ENCODE measurements around the gene GOLIM4.
"Not testable (repeated sequence)": the region's sequence is repeated elsewhere in the genome, so short reads cannot be mapped to it uniquely, and the experiment has no call there.

The GOLIM4 gene, protein sequence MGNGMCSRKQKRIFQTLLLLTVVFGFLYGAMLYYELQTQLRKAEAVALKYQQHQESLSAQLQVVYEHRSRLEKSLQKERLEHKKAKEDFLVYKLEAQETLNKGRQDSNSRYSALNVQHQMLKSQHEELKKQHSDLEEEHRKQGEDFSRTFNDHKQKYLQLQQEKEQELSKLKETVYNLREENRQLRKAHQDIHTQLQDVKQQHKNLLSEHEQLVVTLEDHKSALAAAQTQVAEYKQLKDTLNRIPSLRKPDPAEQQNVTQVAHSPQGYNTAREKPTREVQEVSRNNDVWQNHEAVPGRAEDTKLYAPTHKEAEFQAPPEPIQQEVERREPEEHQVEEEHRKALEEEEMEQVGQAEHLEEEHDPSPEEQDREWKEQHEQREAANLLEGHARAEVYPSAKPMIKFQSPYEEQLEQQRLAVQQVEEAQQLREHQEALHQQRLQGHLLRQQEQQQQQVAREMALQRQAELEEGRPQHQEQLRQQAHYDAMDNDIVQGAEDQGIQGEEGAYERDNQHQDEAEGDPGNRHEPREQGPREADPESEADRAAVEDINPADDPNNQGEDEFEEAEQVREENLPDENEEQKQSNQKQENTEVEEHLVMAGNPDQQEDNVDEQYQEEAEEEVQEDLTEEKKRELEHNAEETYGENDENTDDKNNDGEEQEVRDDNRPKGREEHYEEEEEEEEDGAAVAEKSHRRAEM

DNA sequence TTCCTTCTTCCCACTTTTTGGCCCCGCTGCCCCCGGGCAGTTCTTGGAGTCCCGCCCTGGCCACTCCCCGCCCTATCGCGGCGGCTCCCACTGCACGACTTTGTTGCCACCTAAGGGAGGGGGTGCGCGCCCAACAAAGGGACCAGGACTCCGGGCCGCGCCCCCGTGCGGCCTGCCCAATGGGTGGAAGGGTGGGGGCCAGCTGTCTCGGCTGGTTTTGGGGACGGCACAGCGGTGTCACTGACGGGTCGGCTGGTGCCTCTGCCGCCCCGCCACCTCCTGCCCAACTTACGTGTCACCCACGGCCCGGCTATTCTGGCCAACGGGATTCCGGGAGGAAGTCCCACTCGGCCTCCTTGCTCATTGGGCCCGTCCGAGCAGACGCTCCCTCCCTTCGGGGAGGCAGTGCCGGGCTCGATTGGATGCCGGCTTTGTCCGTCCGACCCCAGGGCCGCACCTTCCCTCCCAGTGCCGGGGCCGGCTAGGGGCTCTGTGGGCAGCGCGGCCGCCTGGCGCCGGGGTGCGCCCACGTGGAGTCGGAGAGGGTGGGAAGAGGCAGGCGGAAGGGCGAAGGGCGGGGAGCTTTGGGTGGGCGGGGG lies at the start of gene GOLIM4:
Gene GOLIM4 (minus strand): TSS at position 314 of the 599 bp plus-strand sequence. CDS start 639 bp downstream, outside the sequence.
- DNase-seq = no peak

DNA sequence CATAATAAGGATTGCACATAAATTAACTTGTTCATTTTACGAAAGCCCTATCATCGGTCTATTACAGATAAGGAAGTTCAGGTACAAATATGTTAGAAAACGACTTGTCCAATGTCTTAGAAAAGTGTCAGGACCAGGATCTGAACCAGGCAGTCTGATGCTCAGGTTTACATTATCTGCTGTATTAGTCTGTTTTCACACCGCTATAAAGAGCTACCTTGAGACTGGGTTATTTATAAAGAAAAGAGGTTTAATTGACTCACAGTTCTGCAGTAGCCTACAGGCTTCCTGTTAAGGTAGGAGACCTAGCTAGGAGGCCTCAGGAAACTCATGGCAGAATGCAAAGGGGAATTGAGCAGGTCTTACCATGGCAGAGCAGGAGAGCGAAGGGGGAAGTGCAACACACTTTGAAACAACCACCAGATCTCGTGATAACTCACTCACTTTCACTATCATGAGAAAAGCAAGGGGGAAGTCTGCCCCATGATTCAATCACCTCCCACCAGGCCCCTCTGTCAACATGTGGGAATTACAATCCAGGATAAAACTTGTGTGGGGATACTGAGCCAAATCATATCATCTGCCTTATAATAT lies 45.8 kb upstream of the GOLIM4 start:
- DNase-seq = no peak

DNA sequence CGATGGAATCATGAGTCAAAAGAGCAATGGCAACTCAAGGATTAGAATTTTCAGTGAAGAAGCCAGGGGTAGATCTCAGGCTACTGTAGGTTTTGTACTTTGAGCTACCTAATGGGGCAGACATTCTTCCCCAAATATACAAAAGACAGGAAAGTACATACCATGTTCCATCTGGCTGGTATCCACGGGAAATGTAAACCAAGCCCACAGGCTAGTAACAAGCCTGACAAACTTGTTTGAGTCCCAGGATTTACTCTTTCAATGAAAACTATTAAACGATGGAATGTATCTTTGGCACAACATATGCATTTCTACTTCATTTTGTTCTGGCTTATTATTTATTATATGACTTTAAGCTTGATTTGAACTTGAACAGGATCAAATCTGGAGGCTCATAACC lies 44.2 kb upstream of the GOLIM4 start:
- DNase-seq = no peak

DNA sequence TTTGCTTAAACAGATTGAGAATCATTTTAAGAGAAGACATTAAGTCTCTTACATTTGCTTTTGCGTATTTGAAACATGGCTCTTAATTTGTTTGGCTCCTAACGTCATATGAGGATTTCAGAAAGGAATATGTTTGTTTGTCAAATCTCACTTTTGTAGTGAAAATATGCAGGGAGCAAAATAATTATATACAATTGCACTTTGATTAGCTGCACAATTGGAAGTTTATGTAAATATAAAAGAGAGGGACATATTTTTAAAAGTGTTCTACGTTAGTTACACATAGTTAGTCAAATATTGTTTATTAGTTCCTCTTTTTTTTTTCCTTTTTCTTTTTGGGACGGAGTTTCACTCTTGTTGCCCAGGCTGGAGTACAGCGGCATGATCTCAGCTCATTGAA lies 42.7 kb upstream of the GOLIM4 start:
- no peak for DNase-seq

DNA sequence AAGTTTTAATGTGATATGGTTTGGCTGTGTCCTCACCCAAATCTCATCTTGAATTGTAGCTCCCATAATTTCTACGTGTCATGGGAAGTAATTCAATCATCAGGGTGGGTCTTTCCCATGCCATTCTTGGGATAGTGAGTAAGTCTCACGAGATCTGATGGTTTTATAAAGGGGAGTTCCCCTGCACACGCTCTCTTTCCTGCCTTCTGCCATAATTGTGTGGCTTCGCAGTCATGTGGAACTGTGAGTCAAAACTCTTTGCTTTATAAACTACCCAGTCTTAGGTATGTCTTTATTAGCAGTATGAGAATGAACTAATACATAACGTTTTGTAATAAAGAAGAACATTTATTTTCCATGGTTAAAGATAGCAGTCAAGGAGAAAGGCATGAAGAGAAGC lies 39.2 kb upstream of the GOLIM4 start:
- DNase-seq = no peak

DNA sequence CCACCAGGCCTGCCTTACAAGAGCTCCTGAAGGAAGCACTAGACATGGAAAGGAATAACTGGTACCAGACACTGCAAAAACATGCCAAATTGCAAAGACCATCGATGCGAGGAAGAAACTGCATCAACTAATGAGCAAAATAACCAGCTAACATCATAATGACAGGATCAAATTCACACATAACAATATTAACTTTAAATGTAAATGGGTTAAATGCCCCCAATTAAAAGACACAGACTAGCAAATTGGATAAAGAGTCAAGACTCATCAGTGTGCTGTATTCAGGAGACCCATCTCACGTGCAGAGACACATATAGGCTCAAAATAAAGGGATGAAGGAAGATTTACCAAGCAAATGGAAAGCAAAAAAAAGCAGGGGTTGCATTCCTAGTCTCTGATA lies 34.5 kb upstream of the GOLIM4 start:
- DNase-seq = not testable (repeated sequence)

DNA sequence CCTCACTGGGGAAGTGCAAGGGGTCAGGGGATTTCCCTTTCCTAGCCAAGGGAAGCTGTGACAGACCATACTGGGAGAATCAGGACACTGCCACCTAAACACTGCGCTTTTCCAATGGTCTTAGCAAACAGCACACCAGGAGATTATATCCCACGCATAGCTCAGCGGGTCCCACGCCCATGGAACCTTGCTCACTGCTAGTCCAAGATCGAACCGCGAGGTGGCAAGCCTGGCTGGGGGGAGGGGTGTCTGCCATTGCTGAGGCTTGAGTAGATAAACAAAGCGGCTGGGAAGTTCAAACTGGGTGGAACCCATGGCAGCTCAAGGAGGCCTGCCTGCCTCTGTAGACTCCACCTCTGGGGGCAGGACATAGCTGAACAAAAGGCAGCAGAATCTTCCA lies 32.7 kb upstream of the GOLIM4 start:
- DNase-seq = not testable (repeated sequence)

DNA sequence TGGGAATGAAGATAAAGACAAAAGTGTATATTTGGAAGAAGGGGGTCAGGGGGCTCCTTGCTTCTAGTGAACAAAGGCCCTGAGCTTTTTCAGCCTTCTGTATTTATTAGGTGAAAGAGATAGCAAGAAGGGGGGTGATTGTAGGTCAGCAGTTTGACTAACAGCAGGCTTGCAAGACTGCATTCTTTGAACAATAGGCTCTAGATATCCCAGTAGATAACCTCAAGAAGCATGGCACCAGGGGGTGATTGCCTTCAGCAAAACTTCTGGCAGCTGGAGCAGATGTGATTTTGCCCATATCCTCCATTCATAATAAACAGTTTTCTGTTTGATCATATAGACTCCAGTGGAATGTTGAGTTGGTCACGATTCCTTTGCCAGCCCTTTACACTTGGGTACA lies 31.7 kb upstream of the GOLIM4 start:
- no peak for DNase-seq

DNA sequence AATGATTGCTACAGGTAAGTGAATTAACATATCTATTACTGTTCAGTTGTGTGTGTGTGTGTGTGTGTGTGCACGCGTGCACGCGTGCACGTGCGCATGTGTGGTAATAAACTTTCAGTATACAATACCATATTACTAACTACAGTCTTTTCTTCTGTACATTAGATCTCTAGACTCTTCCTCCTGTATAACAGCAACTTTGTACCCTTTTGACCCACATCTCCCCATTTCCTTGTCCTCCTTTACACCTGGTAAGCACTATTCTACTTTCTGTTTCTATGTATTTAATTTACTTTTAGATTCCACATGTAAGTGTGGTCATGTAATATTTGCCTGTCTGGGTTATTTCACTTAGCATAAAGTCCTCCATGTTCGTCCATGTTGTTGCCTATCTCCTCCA lies 29.1 kb upstream of the GOLIM4 start:
- DNase-seq = no peak

DNA sequence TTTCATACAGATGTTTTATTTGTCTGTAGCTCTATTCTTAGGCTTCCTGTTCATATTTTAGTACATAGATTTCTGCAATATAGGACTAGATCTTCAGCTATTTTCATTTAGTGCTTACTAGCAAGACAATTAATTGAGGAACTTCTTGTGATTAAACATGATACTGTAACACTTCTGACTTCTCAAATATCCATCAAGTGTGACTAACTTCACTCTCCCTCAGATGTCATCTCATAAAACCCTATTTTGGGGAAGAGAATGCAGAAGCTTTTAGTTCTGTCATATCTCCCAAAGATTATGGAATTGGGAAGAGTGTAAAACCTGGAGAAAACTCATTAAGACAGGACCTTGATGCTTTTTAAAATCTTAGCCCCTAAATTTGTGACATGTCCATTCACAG lies 28.6 kb upstream of the GOLIM4 start:
- DNase-seq = no peak

DNA sequence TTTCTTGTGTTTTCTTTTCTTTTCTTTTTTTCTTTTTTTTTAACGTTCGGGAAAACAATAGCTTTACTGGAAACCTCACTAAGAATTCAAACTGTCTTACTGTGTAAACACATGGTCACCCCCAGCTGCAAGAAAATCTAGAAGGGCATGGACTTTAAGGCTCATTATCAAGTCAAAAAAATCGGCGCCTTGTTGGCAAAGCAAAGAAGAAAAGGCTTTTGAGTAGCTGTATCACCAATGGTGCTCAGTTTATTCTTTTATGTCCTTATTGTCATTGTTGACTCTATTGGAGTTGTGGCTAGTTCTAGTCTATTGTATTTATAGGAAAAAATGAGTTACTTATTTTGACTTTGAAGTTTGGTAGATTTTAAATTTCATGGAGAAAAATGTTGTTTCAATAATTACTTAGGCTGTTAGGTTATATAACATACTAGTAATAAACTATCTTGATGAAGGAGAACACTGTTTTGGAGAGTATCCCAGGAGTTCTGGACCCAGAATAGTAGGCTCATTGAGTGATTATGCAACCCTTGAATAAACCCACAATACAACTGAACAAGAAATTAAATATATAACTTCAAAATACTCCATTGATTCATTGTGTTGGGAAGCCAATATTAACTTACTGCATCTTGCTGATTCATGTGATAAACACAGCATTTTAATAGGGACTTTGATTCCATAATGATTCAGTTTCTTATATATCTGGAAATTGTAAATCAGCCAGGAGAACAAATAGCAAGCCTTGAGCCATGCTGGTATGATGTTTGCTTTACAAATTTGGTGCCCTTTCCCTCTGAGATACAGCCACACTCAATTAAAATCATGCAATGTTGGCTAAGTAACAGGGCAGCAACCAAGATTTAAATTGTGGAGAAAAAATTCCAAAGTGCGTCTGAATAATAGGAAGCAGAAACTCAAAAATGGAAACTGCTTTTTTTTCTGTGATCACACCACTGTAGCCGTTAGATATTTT lies 27.8 kb upstream of the GOLIM4 start:
- DNase-seq = no peak

DNA sequence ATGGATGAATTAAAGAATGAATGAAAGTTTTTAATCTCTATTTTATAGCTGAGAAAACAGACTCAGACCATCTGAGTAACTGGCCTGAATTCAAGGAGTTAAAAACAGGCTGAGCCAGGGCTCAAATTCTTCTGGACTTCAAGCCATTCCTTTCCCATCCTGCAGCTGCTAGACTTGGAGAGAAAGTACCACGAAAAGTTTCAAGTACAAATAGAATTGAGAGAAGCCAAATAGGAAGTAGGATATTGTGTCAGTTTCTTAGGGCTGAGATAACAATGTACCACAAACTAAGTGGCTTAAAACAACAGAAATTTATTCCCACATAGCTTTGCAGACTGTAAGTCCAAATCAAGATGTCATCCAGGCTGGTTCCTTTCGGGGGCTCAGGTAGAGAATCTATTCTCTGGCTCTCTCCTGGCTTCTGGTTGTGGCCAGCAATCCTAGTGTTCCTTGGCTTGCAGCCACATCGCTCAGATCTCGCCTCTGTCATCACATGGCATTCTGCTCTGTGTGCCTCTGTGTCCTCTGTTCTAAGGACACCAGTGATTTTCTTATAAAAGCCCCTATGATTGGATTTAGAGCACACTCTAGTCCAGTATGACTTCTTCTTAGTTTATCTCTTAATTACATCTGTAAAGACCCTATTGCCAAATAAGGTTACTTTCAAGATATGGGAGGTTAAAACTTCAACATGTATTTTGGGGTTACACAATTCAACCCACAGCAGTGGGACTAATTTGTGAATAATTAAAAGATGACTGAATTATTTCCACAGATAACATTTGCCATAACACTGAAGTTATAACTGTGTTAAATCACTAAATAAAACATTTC lies 25.7 kb upstream of the GOLIM4 start:
- no peak for DNase-seq

DNA sequence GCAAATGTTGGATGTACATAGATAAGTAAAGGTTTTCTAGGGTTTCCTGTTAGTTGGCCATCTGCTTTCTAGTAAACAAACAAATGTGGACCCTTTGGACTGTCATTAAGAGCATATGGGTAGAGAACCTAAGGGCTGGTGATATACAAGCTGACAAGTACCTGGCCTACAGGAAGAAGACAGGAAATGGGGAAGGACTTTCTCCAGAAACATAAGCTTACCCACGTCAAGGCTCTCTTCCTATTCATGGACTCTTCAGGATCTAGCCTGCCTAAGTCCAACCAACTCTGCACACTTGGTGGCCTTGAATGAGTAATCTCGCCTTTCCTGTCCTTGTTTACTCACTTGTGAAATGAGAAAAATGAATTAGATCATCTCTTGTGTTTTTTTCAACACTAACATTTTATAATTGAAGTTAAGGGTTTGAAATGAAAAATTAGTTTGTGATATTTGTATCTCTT lies 22.2 kb upstream of the GOLIM4 start:
- no peak for DNase-seq

DNA sequence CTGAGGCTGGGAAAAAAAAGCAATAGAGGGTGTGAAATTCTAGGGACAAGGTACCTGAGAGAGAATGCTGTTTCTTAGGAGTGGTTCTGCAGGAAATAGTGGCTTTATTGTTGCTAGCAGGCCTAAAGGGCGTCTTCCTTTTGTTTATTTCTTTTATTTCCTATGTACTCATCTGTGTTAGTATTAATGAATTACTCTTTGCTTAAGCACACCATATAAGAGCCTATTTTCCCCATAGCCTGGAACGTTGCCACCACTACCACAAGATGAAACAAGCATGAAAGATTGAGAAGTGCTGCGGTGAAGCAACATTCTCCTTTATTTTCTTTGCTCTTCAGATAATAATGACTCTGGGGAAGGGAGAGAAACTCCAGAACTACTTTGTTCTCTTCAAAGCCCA lies 21.3 kb upstream of the GOLIM4 start:
- no peak for DNase-seq

DNA sequence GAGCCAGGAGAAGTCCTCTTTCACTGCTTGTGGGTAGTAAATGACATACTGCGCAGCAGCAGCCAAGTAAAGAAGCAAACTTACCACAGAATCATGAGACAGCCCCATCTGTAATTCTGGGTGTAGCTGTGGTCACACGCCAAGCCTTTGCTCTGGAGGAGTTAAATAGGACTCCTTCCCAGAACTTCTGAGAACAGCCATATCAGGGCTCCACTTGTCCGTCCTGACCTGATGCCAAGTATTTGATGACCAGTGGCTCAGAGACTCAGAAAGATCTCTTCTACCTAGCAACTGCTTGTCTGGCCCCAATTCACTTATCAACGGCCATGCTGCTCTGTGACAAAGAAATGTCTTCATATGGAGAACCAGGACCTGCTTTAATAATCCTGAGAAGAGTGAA lies 20.6 kb upstream of the GOLIM4 start:
- DNase-seq = no peak

DNA sequence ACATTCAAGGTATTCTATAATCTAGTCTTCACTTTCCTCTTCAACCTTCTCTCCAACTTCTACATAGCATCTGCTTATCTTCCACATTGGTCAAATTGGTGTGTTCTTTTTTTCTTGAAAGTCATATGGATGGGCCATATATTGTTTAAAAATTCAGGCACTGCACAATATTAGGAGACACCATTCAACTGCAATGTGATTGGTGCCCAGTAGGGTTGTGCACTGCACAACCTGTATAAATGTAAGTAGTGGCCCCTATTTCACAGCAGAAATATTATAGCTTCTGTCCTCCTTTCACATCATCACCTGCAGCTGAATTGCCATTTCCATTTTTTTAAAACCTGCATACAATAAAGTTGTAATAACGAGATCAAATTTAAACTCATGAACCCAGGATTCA lies 18.1 kb upstream of the GOLIM4 start:
- DNase-seq = no peak

DNA sequence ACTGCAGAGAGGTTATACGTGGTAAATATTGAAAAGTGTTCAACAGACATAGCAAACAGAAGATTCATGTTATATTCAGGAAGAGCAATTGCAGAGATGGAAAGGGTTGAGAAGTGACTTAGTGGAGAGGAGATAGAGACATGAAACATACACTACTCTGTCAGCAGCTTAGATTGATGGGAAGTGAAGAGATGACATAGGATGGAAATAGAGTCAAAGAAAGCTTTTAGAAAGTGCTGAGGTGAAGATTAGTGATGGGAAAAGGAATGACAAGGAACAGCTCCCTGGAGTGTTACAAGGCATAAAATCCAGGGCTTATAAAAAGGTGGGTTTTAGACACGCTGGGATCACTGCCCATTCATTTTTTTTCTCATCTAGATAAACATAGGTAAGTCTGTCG lies 17.2 kb upstream of the GOLIM4 start:
- DNase-seq = no peak

DNA sequence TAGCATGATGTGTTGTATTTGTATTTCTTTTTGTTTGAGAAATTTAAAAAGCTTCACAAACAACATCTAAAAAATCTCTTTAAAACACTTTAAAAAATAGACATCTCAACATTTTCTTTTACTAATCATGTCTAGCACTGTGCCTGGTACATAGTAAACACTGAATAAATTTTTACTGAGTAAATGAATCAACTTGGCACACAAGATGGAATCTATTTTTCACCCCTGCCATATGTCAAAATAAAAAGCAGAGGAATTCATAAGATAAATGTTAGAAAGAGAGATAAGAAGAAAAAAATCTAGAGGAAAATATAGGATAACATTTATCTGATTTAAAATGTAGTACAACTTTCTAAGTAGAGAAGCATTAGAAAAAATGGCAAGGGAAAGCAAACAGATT lies 8.6 kb upstream of the GOLIM4 start:
- DNase-seq = no peak

DNA sequence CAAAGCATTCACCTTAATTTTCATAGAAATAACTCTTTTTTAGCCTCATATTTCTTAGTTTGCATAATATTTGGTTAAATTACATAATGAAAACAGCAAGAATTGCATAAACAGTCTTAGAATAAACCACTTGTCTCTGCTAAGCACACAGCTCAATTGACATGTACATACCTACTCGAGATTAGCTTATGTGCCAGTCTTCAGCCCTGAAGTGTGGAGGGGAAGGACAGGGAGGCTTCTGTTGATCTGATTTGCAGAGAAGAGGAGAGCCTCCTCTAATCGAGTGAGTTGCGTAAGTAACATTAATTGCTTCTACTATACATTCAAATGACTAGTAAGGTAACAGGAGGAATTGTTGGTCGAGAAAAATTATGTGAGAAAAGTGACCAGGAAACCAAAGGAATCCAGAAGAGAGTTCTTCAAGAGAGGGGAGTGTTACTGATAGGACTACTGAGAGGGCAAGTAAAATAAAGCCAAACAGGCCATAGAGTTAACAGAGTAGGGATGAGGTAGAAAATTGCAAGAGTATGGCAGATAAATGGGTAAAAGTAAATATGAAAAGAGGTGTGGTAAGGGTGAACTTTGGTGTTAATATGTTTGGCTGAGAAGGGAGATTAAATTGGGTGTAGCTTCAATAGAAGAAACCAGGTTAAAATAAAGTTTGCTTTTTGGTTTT lies 7.1 kb upstream of the GOLIM4 start:
- DNase-seq = no peak

DNA sequence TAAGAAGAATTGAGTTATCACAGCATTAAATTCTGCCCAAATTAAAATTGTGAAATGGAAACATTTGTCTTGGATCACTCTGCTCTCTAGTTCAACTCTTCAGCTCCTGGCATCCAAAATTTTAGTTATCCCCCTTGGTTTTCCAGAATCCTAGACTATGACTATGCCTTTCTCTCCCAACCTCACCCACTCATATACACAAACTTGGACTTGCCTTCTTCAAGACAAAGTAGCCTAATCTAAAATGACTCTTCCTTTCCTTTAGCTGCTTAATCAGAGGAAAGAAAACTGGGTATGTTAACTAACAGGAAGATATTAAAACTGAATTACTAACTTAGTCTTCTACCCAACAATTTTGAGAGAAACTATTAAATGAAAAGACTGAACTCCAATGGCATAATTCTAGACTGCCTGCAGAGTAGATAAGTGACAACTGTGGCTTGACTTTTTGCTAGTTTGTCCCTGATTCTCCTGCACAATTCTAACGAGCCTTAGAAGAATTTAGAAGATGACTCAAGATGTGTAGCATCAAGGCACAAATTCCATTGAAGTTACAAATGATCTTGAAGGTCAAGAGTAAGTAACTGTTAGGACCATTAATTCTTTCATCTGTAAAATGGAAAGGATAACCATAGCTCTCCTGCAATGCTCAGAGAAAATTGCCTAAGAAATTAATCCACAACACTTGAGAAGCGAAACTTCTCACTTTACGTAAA lies 5.2 kb upstream of the GOLIM4 start:
- DNase-seq = no peak

Data from NCI-H1436 treated with DMSO at 0.1 percent for 48 hours (cell line).